Sigmoid colon (tissue), 7 donors: ENCODE measurements around the gene PER2. TPM values are rescaled to one million over a fixed set of nuclear protein-coding genes. Genes with fewer than 3 reads are reported as not detected.
"Not testable (repeated sequence)": the region's sequence is repeated elsewhere in the genome, so short reads cannot be mapped to it uniquely, and the experiment has no call there.

Experiments used
- DNase-seq: peaks from one replicate; pipeline ENCODE4 v3.0.0-alpha.2; 2019
- H3K27ac ChIP-seq, 4 donors: fragments of 200-600 bp; sonication (generic); one replicate each; pipeline ENCODE4 v1.5.1; 2016 to 2019; ENCODE audit warnings: mild to moderate bottlenecking in 1 of 4
- H3K27me3 ChIP-seq, 3 donors: fragments of 200-600 bp; sonication (generic); one replicate each; pipeline ENCODE4 v1.5.1; 2019; ENCODE audit warnings: mild to moderate bottlenecking in 1 of 3
- H3K36me3 ChIP-seq, 4 donors: fragments of 200-600 bp; sonication (generic); one replicate each; pipeline ENCODE4 v1.5.1; 2016 to 2019
- H3K4me1 ChIP-seq, 4 donors: fragments of 200-600 bp; sonication (generic); one replicate each; pipeline ENCODE4 v1.5.1; 2017 to 2019
- H3K4me3 ChIP-seq, 4 donors: fragments of 200-600 bp; sonication (generic); one replicate each; pipeline ENCODE4 v1.5.1; 2017 to 2019; ENCODE audit warnings: mild to moderate bottlenecking in 2 of 4, moderate library complexity in 1 of 4
- H3K9me3 ChIP-seq, 4 donors: fragments of 200-600 bp in 3 of 4; sonication (generic) in 3 of 4; one replicate each; pipeline versions ENCODE4 v1.5.1 to v1.6.1; 2013 to 2019
- CTCF ChIP-seq, 4 experiments: fragments of 450-650 bp in 3 of 4; fragments of 200-600 bp in 1 of 4; IDR thresholded peaks; one replicate each; pipeline ENCODE4 v1.5.1; 2016 to 2019; ENCODE audit warnings: antibody characterized with exemption in 4 of 4, mild to moderate bottlenecking in 3 of 4, moderate library complexity in 2 of 4
- EP300 ChIP-seq, 4 donors: sonication (generic); formaldehyde crosslinking; IDR thresholded peaks; one replicate each; pipeline ENCODE4 v1.6.1; 2017; ENCODE audit warnings: antibody characterized with exemption in 4 of 4
- POLR2A ChIP-seq, 2 donors: fragments of 450-650 bp; IDR thresholded peaks; one replicate each; pipeline ENCODE4 v1.6.1; 2016; ENCODE audit warnings: antibody characterized with exemption in 2 of 2, mild to moderate bottlenecking in 2 of 2, moderate library complexity in 2 of 2
- POLR2AphosphoS5 ChIP-seq, 4 donors: sonication (generic); formaldehyde crosslinking; IDR thresholded peaks; one replicate each; pipeline ENCODE4 v1.6.1; 2017; ENCODE audit warnings: antibody characterized with exemption in 4 of 4
- WGBS, 2 donors: extraction: QIAGEN DNeasy Blood & Tissue Kit; methylation state at CpG; one replicate each; pipeline ENCODE4 v1.1.7; 2013; 5-methylcytosine and 5-hydroxymethylcytosine counted together
- intact Hi-C: fragments of 100-400 bp; cut with DNase I; formaldehyde crosslinking; loops from one replicate; pipeline ENCODE4 v1.15.1; 2023
- polyA plus RNA-seq, 3 donors: library from polyadenylated mRNA; stranded (reverse); fragments of 200-250 nt; gene quantifications; one replicate each; pipeline ENCODE4 v1.2.3, GENCODE V29; 2013
- total RNA-seq, 4 donors: library from RNA; depleted of rRNA; stranded (reverse); fragments of >200 nt; gene quantifications; one replicate each; pipeline ENCODE4 v1.1.0, GENCODE V29; 2016
- donor health status: healthy with polysubstance abuse.
- donor health status: Bipolar disorder and iron deficiency.
- donor health status: healthy.

PER2 gene
- total and polyA plus RNA-seq, 7 donors: 3.7 to 11.8 (median 7.7) TPM

- Histone ChIP-seq H3K36me3 (peaks cover 0 to 21% (median 0%) of the 10 kb centered on the region in 4 donors), H3K27ac (peak overlapping the region in 2 of 4 donors; percentile 4 to 5), H3K4me1 (peaks cover 0 to 12% (median 1%) of the 10 kb centered on the region in 4 donors), H3K27me3 (no peaks in the 10 kb centered on the region), H3K9me3 (no peaks in the 10 kb centered on the region), H3K4me3 (no peak overlapping the region)
- intact Hi-C loops: no loop called here
- WGBS, 2 donors: 78 to 85% methylated on average over 2 of the region's 2 CpGs
- no peak for DNase-seq
- TF ChIP-seq CTCF (IDR thresholded peaks at IDR 0.05): no peak
- no peak for TF ChIP-seq EP300 (IDR thresholded peaks at IDR 0.05)
- TF ChIP-seq POLR2AphosphoS5 (IDR thresholded peaks at IDR 0.05): no peak
- no peak for TF ChIP-seq POLR2A (IDR thresholded peaks at IDR 0.05)
Measured at GRCh38 chr2:238336151-238336550, 47.7 kb upstream of the PER2 start.

GRCh38 chr2:238335591-238335990 lies 47.2 kb upstream of the PER2 start:
- Histone ChIP-seq H3K27ac (peak overlapping the region in 2 of 4 donors; percentile 4 to 5), H3K36me3 (peaks cover 0 to 21% (median 0%) of the 10 kb centered on the region in 4 donors), H3K4me1 (peaks cover 0 to 12% (median 1%) of the 10 kb centered on the region in 4 donors)
- DNase-seq, H3K9me3 ChIP-seq, H3K4me3 ChIP-seq, intact Hi-C loops, H3K27me3 ChIP-seq: not testable (repeated sequence)
- WGBS, 2 donors: 93 to 95% methylated on average over 8 of the region's 8 CpGs

GRCh38 chr2:238334885-238335284 lies 46.5 kb upstream of the PER2 start:
- Histone ChIP-seq H3K9me3 (no peaks in the 10 kb centered on the region), H3K4me3 (no peak overlapping the region), H3K27ac (no peak overlapping the region), H3K36me3 (peaks cover 0 to 28% (median 0%) of the 10 kb centered on the region in 4 donors), H3K4me1 (peaks cover 0 to 12% (median 1%) of the 10 kb centered on the region in 4 donors), H3K27me3 (no peaks in the 10 kb centered on the region)
- intact Hi-C loops: no loop called here
- 91% methylated on average over 6 of the region's 6 CpGs for WGBS, 2 donors
- TF ChIP-seq POLR2A (IDR thresholded peaks at IDR 0.05): no peak
- no peak for TF ChIP-seq EP300 (IDR thresholded peaks at IDR 0.05)
- no peak for TF ChIP-seq POLR2AphosphoS5 (IDR thresholded peaks at IDR 0.05)
- TF ChIP-seq CTCF (IDR thresholded peaks at IDR 0.05): no peak
- no peak for DNase-seq

GRCh38 chr2:238331916-238332315 lies 43.5 kb upstream of the PER2 start:
- H3K27me3 ChIP-seq: no peaks in the 10 kb centered on the region
- no peaks in the 10 kb centered on the region for H3K9me3 ChIP-seq
- H3K4me1 ChIP-seq: peaks cover 0 to 12% (median 1%) of the 10 kb centered on the region in 4 donors
- intact Hi-C loops: no loop called here
- no peak for DNase-seq
- 88 to 92% methylated on average over 5 of the region's 5 CpGs for WGBS, 2 donors
- TF ChIP-seq POLR2A (IDR thresholded peaks at IDR 0.05) (no peak), EP300 (IDR thresholded peaks at IDR 0.05) (no peak), POLR2AphosphoS5 (IDR thresholded peaks at IDR 0.05) (no peak), CTCF (IDR thresholded peaks at IDR 0.05) (no peak)
- no peak overlapping the region for H3K27ac ChIP-seq
- peaks cover 0 to 45% (median 5%) of the 10 kb centered on the region in 4 donors for H3K36me3 ChIP-seq
- no peak overlapping the region for H3K4me3 ChIP-seq

- 91 to 96% methylated on average over 9 of the region's 9 CpGs for WGBS, 2 donors
- no peak overlapping the region for H3K27ac ChIP-seq
- TF ChIP-seq EP300 (IDR thresholded peaks at IDR 0.05) (no peak), CTCF (IDR thresholded peaks at IDR 0.05) (no peak), POLR2AphosphoS5 (IDR thresholded peaks at IDR 0.05) (no peak), POLR2A (IDR thresholded peaks at IDR 0.05) (no peak)
- no peak overlapping the region for H3K4me3 ChIP-seq
- H3K27me3 ChIP-seq: no peaks in the 10 kb centered on the region
- peaks cover 0 to 55% (median 5%) of the 10 kb centered on the region in 4 donors for H3K36me3 ChIP-seq
- intact Hi-C loops: no loop called here
- no peaks in the 10 kb centered on the region for H3K9me3 ChIP-seq
- DNase-seq: no peak
- H3K4me1 ChIP-seq: peaks cover 0 to 1% (median 0%) of the 10 kb centered on the region in 4 donors
Measured at GRCh38 chr2:238330391-238330790, 42.0 kb upstream of the PER2 start.
